SU-DHL-6 (cell line): ENCODE data around the gene ALKBH4.

Source experiments
- EZH2phosphoT487 ChIP-seq: fragments of 200-600 bp; sonication (generic), shearing (Covaris generic); conservative IDR thresholded peaks from 2 replicates; pipeline ENCODE4 v1.6.1; 2018; ENCODE audit warnings: mild to moderate bottlenecking, antibody characterized with exemption, low read length, moderate library complexity, mixed read lengths
- TF ChIP-seq, protein P1 (sequence below): fragments of 200-600 bp; sonication (generic); IDR thresholded peaks from one replicate; pipeline ENCODE4 v1.5.1; 2017; ENCODE audit warnings: antibody characterized with exemption, mild to moderate bottlenecking, low read length, moderate library complexity; ENCODE audit not compliant: insufficient read depth, poor library complexity, severe bottlenecking

DNA sequence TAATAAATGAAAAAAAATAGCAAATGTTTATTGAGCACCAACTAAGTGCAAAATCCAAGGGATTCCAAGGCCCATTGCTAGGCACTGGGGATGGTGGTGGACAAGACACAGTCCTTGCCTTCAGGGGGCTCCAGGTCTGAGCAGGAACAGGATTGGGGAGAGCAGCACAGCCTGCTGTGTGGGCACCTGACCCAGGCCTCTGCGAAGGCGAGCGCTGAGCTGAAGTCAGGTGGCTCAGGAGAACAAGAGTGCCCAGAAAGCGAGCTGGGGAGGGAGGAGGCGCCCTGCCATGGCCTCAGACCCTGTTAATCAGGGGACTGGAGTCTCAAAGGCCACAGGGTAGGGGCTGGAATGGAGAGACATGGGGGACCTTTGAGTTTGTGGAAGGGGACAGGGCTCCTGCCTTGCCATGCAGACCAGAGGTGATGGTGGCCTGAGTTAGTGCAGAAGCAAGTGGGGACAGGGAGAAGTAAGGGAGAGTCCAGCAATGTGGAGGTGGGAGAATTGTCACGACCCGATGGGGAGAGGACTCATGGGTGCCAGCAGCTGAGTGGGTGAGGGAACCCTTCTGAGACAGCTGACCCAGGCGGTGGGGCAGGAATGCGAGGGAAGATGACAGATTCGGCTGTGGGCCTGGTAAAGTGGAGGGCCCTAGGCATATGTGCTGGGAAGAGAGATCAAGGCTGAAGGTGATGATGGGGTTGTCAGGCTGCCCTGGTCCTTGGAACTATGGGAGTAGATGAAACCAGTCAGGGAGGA is 35.3 kb downstream of the ALKBH4 start:
- TF ChIP-seq, protein P1, sequence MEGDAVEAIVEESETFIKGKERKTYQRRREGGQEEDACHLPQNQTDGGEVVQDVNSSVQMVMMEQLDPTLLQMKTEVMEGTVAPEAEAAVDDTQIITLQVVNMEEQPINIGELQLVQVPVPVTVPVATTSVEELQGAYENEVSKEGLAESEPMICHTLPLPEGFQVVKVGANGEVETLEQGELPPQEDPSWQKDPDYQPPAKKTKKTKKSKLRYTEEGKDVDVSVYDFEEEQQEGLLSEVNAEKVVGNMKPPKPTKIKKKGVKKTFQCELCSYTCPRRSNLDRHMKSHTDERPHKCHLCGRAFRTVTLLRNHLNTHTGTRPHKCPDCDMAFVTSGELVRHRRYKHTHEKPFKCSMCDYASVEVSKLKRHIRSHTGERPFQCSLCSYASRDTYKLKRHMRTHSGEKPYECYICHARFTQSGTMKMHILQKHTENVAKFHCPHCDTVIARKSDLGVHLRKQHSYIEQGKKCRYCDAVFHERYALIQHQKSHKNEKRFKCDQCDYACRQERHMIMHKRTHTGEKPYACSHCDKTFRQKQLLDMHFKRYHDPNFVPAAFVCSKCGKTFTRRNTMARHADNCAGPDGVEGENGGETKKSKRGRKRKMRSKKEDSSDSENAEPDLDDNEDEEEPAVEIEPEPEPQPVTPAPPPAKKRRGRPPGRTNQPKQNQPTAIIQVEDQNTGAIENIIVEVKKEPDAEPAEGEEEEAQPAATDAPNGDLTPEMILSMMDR: no peak
- no peak for TF ChIP-seq EZH2phosphoT487
